HCT116 (cell line): ENCODE measurements around the gene ELFN2.

Source experiments
- POLR2A ChIP-seq: IDR thresholded peaks from 2 replicates; pipeline ENCODE4 v1.7.0; 2011; ENCODE audit warnings: borderline replicate concordance; ENCODE audit not compliant: insufficient read depth, insufficient read length; ENCODE audit errors: extremely low read depth
- ZNF274 ChIP-seq: fragments of 200-500 bp; sonication (Bioruptor generic); IDR thresholded peaks from 2 replicates; pipeline ENCODE4 v1.6.1; 2014; ENCODE audit warnings: mild to moderate bottlenecking, low read depth, low read length, inconsistent platforms
- TF ChIP-seq, protein P1 (sequence below), 3 experiments: fragments of 200-600 bp in 1 of 3; sonication (generic) in 1 of 3; IDR thresholded peaks in 2 of 3; conservative IDR thresholded peaks in 1 of 3; 2 replicates each; pipeline ENCODE4 v1.5.1; 2012 to 2017; ENCODE audit warnings: low read depth in 2 of 3, low read length in 2 of 3, antibody characterized with exemption in 1 of 3, borderline replicate concordance in 1 of 3, control low read depth in 1 of 3, mild to moderate bottlenecking in 1 of 3, mixed read lengths in 1 of 3, mixed run types in 1 of 3, moderate library complexity in 1 of 3; ENCODE audit not compliant: insufficient read depth in 1 of 3

DNA sequence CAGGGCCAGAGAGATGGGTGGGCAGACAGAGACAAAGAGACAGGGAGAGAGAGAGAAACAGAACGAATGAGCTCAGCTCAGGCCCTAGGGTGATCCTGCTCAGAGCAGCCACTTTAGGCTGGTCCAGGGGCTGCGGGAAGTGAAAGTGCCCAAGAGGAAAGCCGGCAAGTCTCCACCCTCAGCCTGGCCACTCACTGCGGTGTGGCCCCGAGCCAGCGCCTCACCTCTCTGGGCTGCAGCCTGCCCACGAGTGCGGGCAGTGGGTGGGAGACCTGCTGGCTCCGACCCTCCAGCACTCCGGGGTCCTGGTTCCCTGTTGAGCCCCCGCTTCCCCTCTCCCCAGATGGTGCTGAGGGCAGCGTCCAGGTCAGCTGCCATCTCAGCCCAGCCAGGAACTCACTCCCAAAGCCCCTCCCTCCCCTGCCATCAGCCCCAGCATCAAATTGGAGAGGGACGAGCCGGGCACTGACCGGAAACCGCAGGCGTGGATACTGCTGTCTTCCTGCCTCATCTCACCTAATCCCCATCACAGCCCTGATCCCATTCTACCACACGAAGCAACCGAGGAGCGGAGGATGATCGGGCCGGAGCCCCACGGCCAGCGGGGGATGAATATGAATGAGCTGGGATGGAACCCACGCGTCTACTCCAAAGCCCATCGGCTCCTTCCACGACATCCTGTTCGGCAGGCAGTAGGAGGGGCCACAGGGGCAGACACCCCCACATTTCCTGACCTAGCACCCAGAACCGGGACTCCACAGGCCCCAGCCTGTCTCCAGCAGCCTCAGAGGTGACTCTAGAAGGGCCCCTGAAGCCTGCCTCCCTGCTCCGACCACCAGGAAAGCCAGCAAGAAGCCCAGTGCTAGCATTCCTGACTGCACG is 16.9 kb downstream of the ELFN2 start:
- TF ChIP-seq, protein P1, sequence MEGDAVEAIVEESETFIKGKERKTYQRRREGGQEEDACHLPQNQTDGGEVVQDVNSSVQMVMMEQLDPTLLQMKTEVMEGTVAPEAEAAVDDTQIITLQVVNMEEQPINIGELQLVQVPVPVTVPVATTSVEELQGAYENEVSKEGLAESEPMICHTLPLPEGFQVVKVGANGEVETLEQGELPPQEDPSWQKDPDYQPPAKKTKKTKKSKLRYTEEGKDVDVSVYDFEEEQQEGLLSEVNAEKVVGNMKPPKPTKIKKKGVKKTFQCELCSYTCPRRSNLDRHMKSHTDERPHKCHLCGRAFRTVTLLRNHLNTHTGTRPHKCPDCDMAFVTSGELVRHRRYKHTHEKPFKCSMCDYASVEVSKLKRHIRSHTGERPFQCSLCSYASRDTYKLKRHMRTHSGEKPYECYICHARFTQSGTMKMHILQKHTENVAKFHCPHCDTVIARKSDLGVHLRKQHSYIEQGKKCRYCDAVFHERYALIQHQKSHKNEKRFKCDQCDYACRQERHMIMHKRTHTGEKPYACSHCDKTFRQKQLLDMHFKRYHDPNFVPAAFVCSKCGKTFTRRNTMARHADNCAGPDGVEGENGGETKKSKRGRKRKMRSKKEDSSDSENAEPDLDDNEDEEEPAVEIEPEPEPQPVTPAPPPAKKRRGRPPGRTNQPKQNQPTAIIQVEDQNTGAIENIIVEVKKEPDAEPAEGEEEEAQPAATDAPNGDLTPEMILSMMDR (IDR thresholded peaks at IDR 0.05 in 2 of 3, conservative IDR thresholded peaks at IDR 0.05 in 1 of 3; ENCODE audit: borderline replicate concordance in 1 of 3, insufficient read depth in 1 of 3, low read depth in 2 of 3, low read length in 2 of 3): no peak
- TF ChIP-seq ZNF274 (no peak), POLR2A (no peak)
